Measurements from ENCODE around the gene GLB1L3.

DNA sequence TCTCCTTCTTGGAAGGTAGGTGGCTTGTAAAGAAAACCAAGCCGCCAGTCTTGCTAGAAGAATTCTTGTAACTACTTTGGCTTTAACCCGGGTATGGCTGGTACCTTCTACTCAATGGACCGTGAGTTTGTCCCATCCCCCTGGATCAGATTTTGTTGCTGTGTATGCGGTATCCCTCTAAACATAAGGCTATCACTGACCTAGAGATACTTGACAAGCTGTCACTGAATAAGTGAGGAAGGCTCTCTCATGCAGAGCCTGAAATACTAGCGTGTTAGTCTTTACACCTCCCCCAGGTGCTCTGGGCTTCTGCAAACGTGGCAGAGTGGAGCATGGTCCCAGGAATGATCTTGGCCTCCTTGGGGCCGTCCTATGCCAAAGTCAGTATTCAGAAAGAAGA is 90.1 kb downstream of the GLB1L3 start:
- TF ChIP-seq, protein P1, sequence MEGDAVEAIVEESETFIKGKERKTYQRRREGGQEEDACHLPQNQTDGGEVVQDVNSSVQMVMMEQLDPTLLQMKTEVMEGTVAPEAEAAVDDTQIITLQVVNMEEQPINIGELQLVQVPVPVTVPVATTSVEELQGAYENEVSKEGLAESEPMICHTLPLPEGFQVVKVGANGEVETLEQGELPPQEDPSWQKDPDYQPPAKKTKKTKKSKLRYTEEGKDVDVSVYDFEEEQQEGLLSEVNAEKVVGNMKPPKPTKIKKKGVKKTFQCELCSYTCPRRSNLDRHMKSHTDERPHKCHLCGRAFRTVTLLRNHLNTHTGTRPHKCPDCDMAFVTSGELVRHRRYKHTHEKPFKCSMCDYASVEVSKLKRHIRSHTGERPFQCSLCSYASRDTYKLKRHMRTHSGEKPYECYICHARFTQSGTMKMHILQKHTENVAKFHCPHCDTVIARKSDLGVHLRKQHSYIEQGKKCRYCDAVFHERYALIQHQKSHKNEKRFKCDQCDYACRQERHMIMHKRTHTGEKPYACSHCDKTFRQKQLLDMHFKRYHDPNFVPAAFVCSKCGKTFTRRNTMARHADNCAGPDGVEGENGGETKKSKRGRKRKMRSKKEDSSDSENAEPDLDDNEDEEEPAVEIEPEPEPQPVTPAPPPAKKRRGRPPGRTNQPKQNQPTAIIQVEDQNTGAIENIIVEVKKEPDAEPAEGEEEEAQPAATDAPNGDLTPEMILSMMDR (IDR thresholded peaks at IDR 0.05) = no peak
- TF ChIP-seq POLR2A (IDR thresholded peaks at IDR 0.05) = no peak

Data from right lobe of liver (tissue), 4 donors.